ENCODE results near the gene RNF7.

- TF ChIP-seq CTCF (IDR thresholded peaks at IDR 0.05) (no peak), POLR2A (IDR thresholded peaks at IDR 0.05) (no peak)
These were observed 13.1 kb upstream of the RNF7 start for GRCh38 chr3:141725036-141725435.
